Endothelial cell of umbilical vein (primary cell): ENCODE results near the gene TARS2. TPM values are rescaled to one million over a fixed set of nuclear protein-coding genes. Genes with fewer than 3 reads are reported as not detected.

Source experiments
- BruUV-seq: library from RNA; stranded (reverse); fragments of 400-500 nt; replicated peaks from 2 replicates; lab custom pipeline; 2021; lab: Mats Ljungman, UMichigan
- CTCF ChIA-PET: fragments of 300-600, 350-600 bp; sonication (Branson Sonifier 250); formaldehyde crosslinking; loops from one replicate; lab custom pipeline; 2021; ENCODE audit warnings: antibody characterized with exemption, inconsistent platforms; lab: Charles Lee
- POLR2A ChIA-PET: fragments of 300-600, 350-600 bp; sonication (Branson Sonifier 250); formaldehyde crosslinking; loops from one replicate; lab custom pipeline; 2021; ENCODE audit warnings: antibody characterized with exemption, inconsistent platforms; lab: Charles Lee
- DNase-seq: peaks from one replicate; pipeline ENCODE4 v3.0.0-alpha.2; 2011; ENCODE audit warnings: low read depth, low spot score
- FAIRE-seq: peaks from 2 replicates; lab custom pipeline; 2011; peaks lifted over from hg19 to GRCh38; lab: Jason Lieb, UNC
- H2AFZ ChIP-seq: 2 replicates; pipeline ENCODE4 v1.6.0; 2012; ENCODE audit warnings: low read depth, low read length, control low read depth, inconsistent platforms
- H3K27ac ChIP-seq: 2 replicates; pipeline ENCODE4 v1.5.1; 2011; ENCODE audit warnings: low read depth, mild to moderate bottlenecking, control low read depth, low read length, moderate library complexity; ENCODE audit not compliant: insufficient read depth
- H3K27me3 ChIP-seq, 2 experiments: 2 replicates each; pipeline versions ENCODE4 v1.6.0 to v1.6.1; 2011; ENCODE audit warnings: low read length in 2 of 2, mixed read lengths in 1 of 2; ENCODE audit not compliant: control insufficient read depth in 2 of 2, insufficient read depth in 2 of 2
- H3K36me3 ChIP-seq, 2 experiments: 2 replicates in 1 of 2; 3 replicates in 1 of 2; pipeline ENCODE4 v1.5.1; 2011; ENCODE audit warnings: low read length in 2 of 2, mild to moderate bottlenecking in 1 of 2, moderate library complexity in 1 of 2; ENCODE audit not compliant: control insufficient read depth in 2 of 2, insufficient read depth in 2 of 2; ENCODE audit errors: extremely low read depth in 1 of 2
- H3K4me1 ChIP-seq: 3 replicates; pipeline ENCODE4 v1.5.1; 2011; ENCODE audit warnings: mild to moderate bottlenecking, low read length; ENCODE audit not compliant: control insufficient read depth, insufficient read depth; ENCODE audit errors: extremely low read depth
- H3K4me2 ChIP-seq: 2 replicates; pipeline ENCODE4 v1.6.1; 2011; ENCODE audit warnings: low read length, control low read depth, mixed read lengths; ENCODE audit not compliant: insufficient read depth
- H3K4me3 ChIP-seq, 3 experiments: fragments of 200-600 bp in 1 of 3; sonication (generic), shearing (Covaris generic) in 1 of 3; replicated peaks in 1 of 3; 2 replicates each; pipeline ENCODE4 v1.5.1; 2011 to 2016; ENCODE audit warnings: control low read depth in 3 of 3, low read length in 3 of 3, mild to moderate bottlenecking in 2 of 3, inconsistent platforms in 1 of 3, low read depth in 1 of 3, moderate library complexity in 1 of 3; ENCODE audit not compliant: insufficient read depth in 1 of 3
- H3K79me2 ChIP-seq: 2 replicates; pipeline ENCODE4 v1.6.0; 2012; ENCODE audit warnings: low read length, inconsistent platforms; ENCODE audit not compliant: control insufficient read depth, insufficient read depth
- H3K9ac ChIP-seq: replicated peaks from 2 replicates; pipeline ENCODE3; 2011; ENCODE audit warnings: low read length, control low read depth; ENCODE audit not compliant: insufficient read depth; ENCODE audit errors: extremely low read depth
- H3K9me1 ChIP-seq: replicated peaks from 3 replicates; pipeline ENCODE4 v1.6.0; 2011; ENCODE audit warnings: mild to moderate bottlenecking, low read length; ENCODE audit not compliant: control insufficient read depth, insufficient read depth; ENCODE audit errors: extremely low read depth
- H3K9me3 ChIP-seq: replicated peaks from 2 replicates; pipeline ENCODE4 v1.5.1; 2012; ENCODE audit warnings: low read length, inconsistent platforms; ENCODE audit not compliant: control insufficient read depth, insufficient read depth
- H4K20me1 ChIP-seq: replicated peaks from 2 replicates; pipeline ENCODE3; 2011; ENCODE audit warnings: mild to moderate bottlenecking, low read length; ENCODE audit not compliant: control insufficient read depth, insufficient read depth; ENCODE audit errors: extremely low read depth
- CTCF ChIP-seq, 2 donors: IDR thresholded peaks; 1 replicate in 1 of 2; 2 replicates in 1 of 2; pipeline ENCODE4 v1.5.1; 2011; ENCODE audit warnings: low read length in 2 of 2, mild to moderate bottlenecking in 2 of 2, moderate library complexity in 2 of 2, control low read depth in 1 of 2, inconsistent platforms in 1 of 2, low read depth in 1 of 2; ENCODE audit not compliant: insufficient read depth in 1 of 2; ENCODE audit errors: extremely low read depth in 1 of 2
- EZH2 ChIP-seq: IDR thresholded peaks from 2 replicates; pipeline ENCODE4 v1.6.1; 2012; ENCODE audit warnings: borderline replicate concordance, low read depth, mild to moderate bottlenecking, moderate library complexity, low read length, inconsistent platforms; ENCODE audit not compliant: severe bottlenecking
- FOS ChIP-seq: IDR thresholded peaks from 2 replicates; pipeline ENCODE4 v1.6.1; 2011; ENCODE audit warnings: mild to moderate bottlenecking, low read length, moderate library complexity, borderline replicate concordance; ENCODE audit not compliant: insufficient read depth
- GATA2 ChIP-seq: IDR thresholded peaks from 2 replicates; pipeline ENCODE4 v1.7.0; 2011; ENCODE audit warnings: low read depth, mild to moderate bottlenecking, moderate library complexity, mixed read lengths, low read length; ENCODE audit not compliant: insufficient read length, insufficient read depth
- JUN ChIP-seq: IDR thresholded peaks from 2 replicates; pipeline ENCODE4 v1.6.1; 2011; ENCODE audit warnings: borderline replicate concordance, low read depth; ENCODE audit not compliant: insufficient read length, insufficient read depth
- MAX ChIP-seq: IDR thresholded peaks from 2 replicates; pipeline ENCODE4 v1.6.1; 2011; ENCODE audit not compliant: insufficient read depth, insufficient read length
- MYC ChIP-seq: IDR thresholded peaks from one replicate; pipeline ENCODE4 v1.6.1; 2011; ENCODE audit warnings: mild to moderate bottlenecking, low read depth, low read length
- POLR2A ChIP-seq: IDR thresholded peaks from 2 replicates; pipeline ENCODE4 v1.6.1; 2012; ENCODE audit warnings: low read depth, mild to moderate bottlenecking, control low read depth, low read length
- POLR2AphosphoS5 ChIP-seq: IDR thresholded peaks from 2 replicates; pipeline ENCODE4 v1.6.1; 2012; ENCODE audit warnings: low read depth, mild to moderate bottlenecking, control low read depth, low read length, moderate library complexity; ENCODE audit not compliant: insufficient read depth
- dilution Hi-C: fragments of 300-500 bp; cut with MboI; formaldehyde crosslinking; loops from one replicate; pipeline ENCODE4 v1.15.0; 2019; ENCODE audit warnings: low sequenced_read_pairs; ENCODE audit not compliant: extremely low pct_ligation_motif_present
- intact Hi-C: fragments of 100-400 bp; cut with micrococcal nuclease; formaldehyde crosslinking; loops from one replicate; pipeline ENCODE4 v1.10.0; 2022
- polyA plus RNA-seq, 4 experiments: library from polyadenylated mRNA; depleted of rRNA in 3 of 4; stranded (reverse) in 3 of 4; unstranded in 1 of 4; fragments of >200 nt; gene quantifications; 2 replicates each; pipeline versions ENCODE4 v1.2.1 to v1.2.3, GENCODE V29; 2011 to 2012; ENCODE audit warnings: missing spikeins in 1 of 4
- total RNA-seq: library from RNA; stranded (reverse); gene quantifications from 2 replicates; pipeline ENCODE4 v1.2.3, GENCODE V29; 2021

The TARS2 gene
- total and polyA plus RNA-seq, 2 donors (not counting 3 experiments of a cell fraction or from before 2014, with no cell fraction given): 21.5 to 22.0 TPM

GRCh38 chr1:150549496-150550221 lies 62.4 kb downstream of the TARS2 start:
- POLR2A ChIA-PET: no interaction called here
- Histone ChIP-seq H3K27me3 (peaks cover 2 to 3% of the 10 kb centered on the region in 2 experiments), H3K79me2 (no peaks in the 10 kb centered on the region), H3K9me3 (no peaks in the 10 kb centered on the region), H3K9me1 (no peaks in the 10 kb centered on the region), H3K4me3 (peak overlapping the region in 2 of 3 experiments; percentile 25 to 34), H3K36me3 (no peaks in the 10 kb centered on the region), H3K9ac (no peak overlapping the region), H2AFZ (peak overlapping the region; percentile 30), H3K27ac (no peak overlapping the region), H4K20me1 (no peaks in the 10 kb centered on the region), H3K4me1 (peaks cover 22% of the 10 kb centered on the region), H3K4me2 (peak overlapping the region; percentile 49)
- dilution Hi-C loops: no loop called here
- DNase-seq: no peak
- TF ChIP-seq POLR2A: no peak
- TF ChIP-seq POLR2AphosphoS5: no peak
- no peak for TF ChIP-seq GATA2
- no peak for TF ChIP-seq MYC
- no peak for TF ChIP-seq CTCF (IDR thresholded peaks at IDR 0.05; ENCODE audit: extremely low read depth in 1 of 2, insufficient read depth in 1 of 2, low read depth in 1 of 2, low read length in 2 of 2)
- TF ChIP-seq FOS: no peak
- no peak for TF ChIP-seq JUN
- TF ChIP-seq MAX: no peak
- no peak for TF ChIP-seq EZH2
- intact Hi-C loops: loop anchor here (5.0 kb wide), 1 partner anchor 87 kb away; no protein-coding TSS in a partner anchor
- BruUV-seq: no TSS peak
- FAIRE-seq: no peak
- CTCF ChIA-PET: interaction anchor here (1.1 to 6.7 kb wide), 7 partner anchors 10 to 84 kb away, joined by 3 to 55 read pairs (median 5); no protein-coding TSS in a partner anchor
